Sigmoid colon (tissue), 7 donors: ENCODE results near the gene NPAS2. TPM values are rescaled to one million over a fixed set of nuclear protein-coding genes. Genes with fewer than 3 reads are reported as not detected.

Experiments
- DNase-seq: peaks from one replicate; pipeline ENCODE4 v3.0.0-alpha.2; 2019
- H3K27ac ChIP-seq, 4 donors: fragments of 200-600 bp; sonication (generic); one replicate each; pipeline ENCODE4 v1.5.1; 2016 to 2019; ENCODE audit warnings: mild to moderate bottlenecking in 1 of 4
- H3K27me3 ChIP-seq, 3 donors: fragments of 200-600 bp; sonication (generic); one replicate each; pipeline ENCODE4 v1.5.1; 2019; ENCODE audit warnings: mild to moderate bottlenecking in 1 of 3
- H3K36me3 ChIP-seq, 4 donors: fragments of 200-600 bp; sonication (generic); one replicate each; pipeline ENCODE4 v1.5.1; 2016 to 2019
- H3K4me1 ChIP-seq, 4 donors: fragments of 200-600 bp; sonication (generic); one replicate each; pipeline ENCODE4 v1.5.1; 2017 to 2019
- H3K4me3 ChIP-seq, 4 donors: fragments of 200-600 bp; sonication (generic); one replicate each; pipeline ENCODE4 v1.5.1; 2017 to 2019; ENCODE audit warnings: mild to moderate bottlenecking in 2 of 4, moderate library complexity in 1 of 4
- H3K9me3 ChIP-seq, 4 donors: fragments of 200-600 bp in 3 of 4; sonication (generic) in 3 of 4; one replicate each; pipeline versions ENCODE4 v1.5.1 to v1.6.1; 2013 to 2019
- CTCF ChIP-seq, 4 experiments: fragments of 450-650 bp in 3 of 4; fragments of 200-600 bp in 1 of 4; IDR thresholded peaks; one replicate each; pipeline ENCODE4 v1.5.1; 2016 to 2019; ENCODE audit warnings: antibody characterized with exemption in 4 of 4, mild to moderate bottlenecking in 3 of 4, moderate library complexity in 2 of 4
- EP300 ChIP-seq, 4 donors: sonication (generic); formaldehyde crosslinking; IDR thresholded peaks; one replicate each; pipeline ENCODE4 v1.6.1; 2017; ENCODE audit warnings: antibody characterized with exemption in 4 of 4
- POLR2A ChIP-seq, 2 donors: fragments of 450-650 bp; IDR thresholded peaks; one replicate each; pipeline ENCODE4 v1.6.1; 2016; ENCODE audit warnings: antibody characterized with exemption in 2 of 2, mild to moderate bottlenecking in 2 of 2, moderate library complexity in 2 of 2
- POLR2AphosphoS5 ChIP-seq, 4 donors: sonication (generic); formaldehyde crosslinking; IDR thresholded peaks; one replicate each; pipeline ENCODE4 v1.6.1; 2017; ENCODE audit warnings: antibody characterized with exemption in 4 of 4
- WGBS, 2 donors: extraction: QIAGEN DNeasy Blood & Tissue Kit; methylation state at CpG; one replicate each; pipeline ENCODE4 v1.1.7; 2013; 5-methylcytosine and 5-hydroxymethylcytosine counted together
- intact Hi-C: fragments of 100-400 bp; cut with DNase I; formaldehyde crosslinking; loops from one replicate; pipeline ENCODE4 v1.15.1; 2023
- polyA plus RNA-seq, 3 donors: library from polyadenylated mRNA; stranded (reverse); fragments of 200-250 nt; gene quantifications; one replicate each; pipeline ENCODE4 v1.2.3, GENCODE V29; 2013
- total RNA-seq, 4 donors: library from RNA; depleted of rRNA; stranded (reverse); fragments of >200 nt; gene quantifications; one replicate each; pipeline ENCODE4 v1.1.0, GENCODE V29; 2016
- donor health status: healthy with polysubstance abuse.
- donor health status: Bipolar disorder and iron deficiency.
- donor health status: healthy.

NPAS2 gene
- total and polyA plus RNA-seq, 7 donors = 14.2 to 53.9 (median 23.2) TPM

- TF ChIP-seq EP300 (IDR thresholded peaks at IDR 0.05) (no peak), POLR2AphosphoS5 (IDR thresholded peaks at IDR 0.05) (no peak), CTCF (IDR thresholded peaks at IDR 0.05) (no peak), POLR2A (IDR thresholded peaks at IDR 0.05) (no peak)
- Histone ChIP-seq H3K27ac (no peak overlapping the region), H3K36me3 (peaks cover 0 to 25% (median 6%) of the 10 kb centered on the region in 4 donors), H3K4me1 (no peaks in the 10 kb centered on the region), H3K27me3 (no peaks in the 10 kb centered on the region), H3K9me3 (no peaks in the 10 kb centered on the region), H3K4me3 (no peak overlapping the region)
- intact Hi-C loops = no loop called here
- peak; percentile 46 for DNase-seq
- 93% methylated on average over 28 of the region's 28 CpGs for WGBS, 2 donors
These were observed 148.5 kb downstream of the NPAS2 start for GRCh38 chr2:100968146-100969145.

GRCh38 chr2:100969998-100970397 lies 150.1 kb downstream of the NPAS2 start:
- Histone ChIP-seq H3K36me3 (peaks cover 0 to 25% (median 6%) of the 10 kb centered on the region in 4 donors), H3K4me3 (no peak overlapping the region), H3K27ac (no peak overlapping the region), H3K27me3 (no peaks in the 10 kb centered on the region), H3K9me3 (no peaks in the 10 kb centered on the region), H3K4me1 (no peaks in the 10 kb centered on the region)
- TF ChIP-seq EP300 (IDR thresholded peaks at IDR 0.05) (no peak), CTCF (IDR thresholded peaks at IDR 0.05) (no peak), POLR2A (IDR thresholded peaks at IDR 0.05) (no peak), POLR2AphosphoS5 (IDR thresholded peaks at IDR 0.05) (no peak)
- peak; percentile 25 for DNase-seq
- 92 to 94% methylated on average over 7 of the region's 7 CpGs for WGBS, 2 donors
- intact Hi-C loops = loop anchor here (10.0 kb wide), 1 partner anchor 85 kb away; no protein-coding TSS in a partner anchor

GRCh38 chr2:100971221-100971620 lies 151.3 kb downstream of the NPAS2 start:
- peaks cover 0 to 3% (median 2%) of the 10 kb centered on the region in 4 donors for H3K4me1 ChIP-seq
- no peak for TF ChIP-seq POLR2A (IDR thresholded peaks at IDR 0.05)
- no peak for TF ChIP-seq EP300 (IDR thresholded peaks at IDR 0.05)
- TF ChIP-seq POLR2AphosphoS5 (IDR thresholded peaks at IDR 0.05) = no peak
- TF ChIP-seq CTCF (IDR thresholded peaks at IDR 0.05) = no peak
- H3K36me3 ChIP-seq = peaks cover 0 to 25% (median 3%) of the 10 kb centered on the region in 4 donors
- H3K27me3 ChIP-seq = no peaks in the 10 kb centered on the region
- H3K27ac ChIP-seq = no peak overlapping the region
- WGBS, 2 donors = 94 to 96% methylated on average over 9 of the region's 9 CpGs
- H3K9me3 ChIP-seq = no peaks in the 10 kb centered on the region
- DNase-seq = peak; percentile 55
- H3K4me3 ChIP-seq = no peak overlapping the region
- intact Hi-C loops = loop anchor here (10.0 kb wide), 1 partner anchor 86 kb away; no protein-coding TSS in a partner anchor

GRCh38 chr2:100972452-100972851 lies 152.5 kb downstream of the NPAS2 start:
- peaks cover 0 to 25% (median 3%) of the 10 kb centered on the region in 4 donors for H3K36me3 ChIP-seq
- intact Hi-C loops = loop anchor here (10.0 kb wide), 1 partner anchor 88 kb away; no protein-coding TSS in a partner anchor
- 88 to 93% methylated on average over 7 of the region's 7 CpGs for WGBS, 2 donors
- no peaks in the 10 kb centered on the region for H3K27me3 ChIP-seq
- H3K4me1 ChIP-seq = peaks cover 0 to 16% (median 14%) of the 10 kb centered on the region in 4 donors
- no peaks in the 10 kb centered on the region for H3K9me3 ChIP-seq
- TF ChIP-seq EP300 (IDR thresholded peaks at IDR 0.05) (no peak), CTCF (IDR thresholded peaks at IDR 0.05) (no peak), POLR2AphosphoS5 (IDR thresholded peaks at IDR 0.05) (no peak), POLR2A (IDR thresholded peaks at IDR 0.05) (no peak)
- H3K27ac ChIP-seq = no peak overlapping the region
- no peak overlapping the region for H3K4me3 ChIP-seq
- peak; percentile 8 for DNase-seq
